Gastroesophageal sphincter (tissue), 4 donors: ENCODE results near the gene GPR179. TPM values are rescaled to one million over a fixed set of nuclear protein-coding genes. Genes with fewer than 3 reads are reported as not detected.

ENCODE experiments used
- ATAC-seq: fragments of 150-250 bp; one replicate; pipeline ENCODE4 v1.9.1; 2016; ENCODE audit warnings: mild to moderate bottlenecking, moderate library complexity
- H3K27ac ChIP-seq, 4 donors: fragments of 200-600 bp; sonication (generic) in 3 of 4; 1 replicate in 3 of 4; 2 replicates in 1 of 4; pipeline ENCODE4 v1.5.1; 2016 to 2019
- H3K27me3 ChIP-seq: fragments of 200-600 bp; sonication (generic); one replicate; pipeline ENCODE4 v1.5.1; 2019
- H3K36me3 ChIP-seq, 2 donors: fragments of 200-600 bp; sonication (generic); one replicate each; pipeline ENCODE4 v1.5.1; 2019; ENCODE audit warnings: control low read depth in 1 of 2
- H3K4me1 ChIP-seq, 3 donors: fragments of 200-600 bp; sonication (generic); 1 replicate in 2 of 3; 2 replicates in 1 of 3; pipeline ENCODE4 v1.5.1; 2016 to 2019; ENCODE audit warnings: control low read depth in 2 of 3
- H3K4me3 ChIP-seq, 2 donors: fragments of 200-600 bp; sonication (generic); one replicate each; pipeline ENCODE4 v1.5.1; 2019; ENCODE audit warnings: mild to moderate bottlenecking in 1 of 2, moderate library complexity in 1 of 2
- H3K9me3 ChIP-seq, 3 donors: fragments of 200-600 bp; sonication (generic); one replicate each; pipeline ENCODE4 v1.5.1; 2017 to 2019; ENCODE audit warnings: control low read depth in 2 of 3
- EP300 ChIP-seq: sonication (generic); formaldehyde crosslinking; IDR thresholded peaks from one replicate; pipeline ENCODE4 v1.6.1; 2017; ENCODE audit warnings: antibody characterized with exemption, mild to moderate bottlenecking
- POLR2A ChIP-seq, 2 donors: fragments of 450-650 bp; IDR thresholded peaks; one replicate each; pipeline ENCODE4 v1.6.1; 2017; ENCODE audit warnings: antibody characterized with exemption in 2 of 2, mild to moderate bottlenecking in 2 of 2, moderate library complexity in 1 of 2
- POLR2AphosphoS5 ChIP-seq: sonication (generic); formaldehyde crosslinking; IDR thresholded peaks from one replicate; pipeline ENCODE4 v1.6.1; 2017; ENCODE audit warnings: antibody characterized with exemption
- WGBS, 2 donors: methylation state at CpG; one replicate each; pipeline ENCODE4 v1.1.5; 2018; ENCODE audit warnings: low coverage in 1 of 2; 5-methylcytosine and 5-hydroxymethylcytosine counted together
- total RNA-seq, 4 donors: library from RNA; depleted of rRNA; stranded (reverse); fragments of >200 nt; gene quantifications; one replicate each; pipeline ENCODE4 v1.1.0, GENCODE V29; 2016
- TF ChIP-seq, protein P1 (sequence below), 4 experiments: fragments of 200-600 bp in 2 of 4; fragments of 450-650 bp in 2 of 4; sonication (generic) in 1 of 4; IDR thresholded peaks; one replicate each; pipeline ENCODE4 v1.5.1; 2017 to 2019; ENCODE audit warnings: antibody characterized with exemption in 4 of 4, mild to moderate bottlenecking in 2 of 4, moderate library complexity in 2 of 4

GPR179 gene
- total RNA-seq, 4 donors from 2014 or later = 0.08 to 0.13 TPM; not detected in 2

DNA sequence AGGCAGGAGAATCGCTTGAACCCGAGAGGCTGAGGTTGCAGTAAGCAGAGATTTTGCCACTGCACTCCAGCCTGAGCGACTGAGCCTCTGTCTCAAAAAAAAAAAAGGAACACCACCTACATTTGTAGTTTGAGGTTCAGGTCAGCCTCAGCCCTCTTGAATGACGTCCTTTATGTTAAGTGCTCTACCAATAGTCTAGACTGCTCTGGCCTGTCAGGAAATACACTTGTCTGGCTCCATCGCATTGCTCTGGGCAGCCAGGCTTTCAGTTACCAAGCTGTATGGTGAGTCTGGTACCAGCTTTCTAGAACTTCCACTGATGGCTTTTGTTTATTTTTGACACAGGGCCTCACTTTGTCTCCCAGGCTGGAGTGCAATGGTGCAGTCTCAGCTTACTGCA, 19.3 kb upstream of the GPR179 start:
- Histone ChIP-seq H3K4me1 (peaks cover 0 to 28% (median 9%) of the 10 kb centered on the region in 3 donors), H3K27ac (no peak overlapping the region), H3K27me3 (no peaks in the 10 kb centered on the region), H3K4me3 (no peak overlapping the region), H3K9me3 (no peaks in the 10 kb centered on the region), H3K36me3 (peaks cover 0 to 64% of the 10 kb centered on the region in 2 donors)
- 88 to 95% methylated on average over 3 to 5 of the region's 5 CpGs for WGBS, 2 donors
- no peak for TF ChIP-seq EP300
- TF ChIP-seq POLR2A (IDR thresholded peaks at IDR 0.05) = no peak
- TF ChIP-seq, protein P1, sequence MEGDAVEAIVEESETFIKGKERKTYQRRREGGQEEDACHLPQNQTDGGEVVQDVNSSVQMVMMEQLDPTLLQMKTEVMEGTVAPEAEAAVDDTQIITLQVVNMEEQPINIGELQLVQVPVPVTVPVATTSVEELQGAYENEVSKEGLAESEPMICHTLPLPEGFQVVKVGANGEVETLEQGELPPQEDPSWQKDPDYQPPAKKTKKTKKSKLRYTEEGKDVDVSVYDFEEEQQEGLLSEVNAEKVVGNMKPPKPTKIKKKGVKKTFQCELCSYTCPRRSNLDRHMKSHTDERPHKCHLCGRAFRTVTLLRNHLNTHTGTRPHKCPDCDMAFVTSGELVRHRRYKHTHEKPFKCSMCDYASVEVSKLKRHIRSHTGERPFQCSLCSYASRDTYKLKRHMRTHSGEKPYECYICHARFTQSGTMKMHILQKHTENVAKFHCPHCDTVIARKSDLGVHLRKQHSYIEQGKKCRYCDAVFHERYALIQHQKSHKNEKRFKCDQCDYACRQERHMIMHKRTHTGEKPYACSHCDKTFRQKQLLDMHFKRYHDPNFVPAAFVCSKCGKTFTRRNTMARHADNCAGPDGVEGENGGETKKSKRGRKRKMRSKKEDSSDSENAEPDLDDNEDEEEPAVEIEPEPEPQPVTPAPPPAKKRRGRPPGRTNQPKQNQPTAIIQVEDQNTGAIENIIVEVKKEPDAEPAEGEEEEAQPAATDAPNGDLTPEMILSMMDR (IDR thresholded peaks at IDR 0.05) = no peak
- TF ChIP-seq POLR2AphosphoS5 = no peak
- no peak for ATAC-seq

DNA sequence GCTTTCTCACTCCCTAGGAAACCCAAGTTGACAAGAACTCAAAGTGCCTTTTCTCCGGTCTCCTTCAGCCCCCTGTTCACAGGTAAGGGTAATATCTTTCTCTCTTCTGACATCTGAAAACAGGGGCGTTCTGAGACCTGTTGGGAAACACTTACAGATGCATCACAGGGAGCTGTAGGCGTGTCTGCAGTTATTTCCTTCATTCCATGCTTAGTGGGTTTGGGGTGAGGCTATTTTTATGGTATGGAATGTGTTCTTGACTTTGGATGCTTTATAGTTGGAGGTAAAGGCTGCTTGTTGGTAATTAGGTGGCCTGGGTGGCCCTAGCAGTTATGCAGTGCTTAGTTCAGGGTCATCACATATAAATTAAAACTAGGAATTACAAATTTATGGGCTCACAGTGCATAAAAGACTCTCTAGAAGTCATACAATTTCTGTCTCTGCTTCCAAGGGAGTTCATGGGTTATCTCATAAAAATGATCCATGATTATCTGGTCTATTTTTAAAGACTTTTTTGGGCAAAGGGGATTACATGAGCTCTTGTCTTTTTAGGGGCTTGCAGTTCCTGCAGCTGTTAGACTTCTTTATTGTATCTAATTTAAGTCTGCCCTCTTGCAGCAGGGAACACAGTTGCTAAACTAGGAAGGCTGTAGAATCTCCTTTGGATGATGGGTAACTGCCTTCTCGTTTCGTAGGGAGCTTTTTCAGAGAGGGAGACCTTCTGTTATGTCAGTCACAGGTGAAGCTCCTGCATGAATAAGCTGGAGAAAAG, 18.1 kb upstream of the GPR179 start:
- TF ChIP-seq POLR2AphosphoS5 = no peak
- ATAC-seq = no peak
- WGBS, 2 donors = 95 to 100% methylated on average over 1 to 3 of the region's 5 CpGs
- no peaks in the 10 kb centered on the region for H3K9me3 ChIP-seq
- peaks cover 0 to 40% (median 16%) of the 10 kb centered on the region in 3 donors for H3K4me1 ChIP-seq
- no peak overlapping the region for H3K27ac ChIP-seq
- H3K27me3 ChIP-seq = no peaks in the 10 kb centered on the region
- peaks cover 0 to 53% of the 10 kb centered on the region in 2 donors for H3K36me3 ChIP-seq
- H3K4me3 ChIP-seq = no peak overlapping the region

DNA sequence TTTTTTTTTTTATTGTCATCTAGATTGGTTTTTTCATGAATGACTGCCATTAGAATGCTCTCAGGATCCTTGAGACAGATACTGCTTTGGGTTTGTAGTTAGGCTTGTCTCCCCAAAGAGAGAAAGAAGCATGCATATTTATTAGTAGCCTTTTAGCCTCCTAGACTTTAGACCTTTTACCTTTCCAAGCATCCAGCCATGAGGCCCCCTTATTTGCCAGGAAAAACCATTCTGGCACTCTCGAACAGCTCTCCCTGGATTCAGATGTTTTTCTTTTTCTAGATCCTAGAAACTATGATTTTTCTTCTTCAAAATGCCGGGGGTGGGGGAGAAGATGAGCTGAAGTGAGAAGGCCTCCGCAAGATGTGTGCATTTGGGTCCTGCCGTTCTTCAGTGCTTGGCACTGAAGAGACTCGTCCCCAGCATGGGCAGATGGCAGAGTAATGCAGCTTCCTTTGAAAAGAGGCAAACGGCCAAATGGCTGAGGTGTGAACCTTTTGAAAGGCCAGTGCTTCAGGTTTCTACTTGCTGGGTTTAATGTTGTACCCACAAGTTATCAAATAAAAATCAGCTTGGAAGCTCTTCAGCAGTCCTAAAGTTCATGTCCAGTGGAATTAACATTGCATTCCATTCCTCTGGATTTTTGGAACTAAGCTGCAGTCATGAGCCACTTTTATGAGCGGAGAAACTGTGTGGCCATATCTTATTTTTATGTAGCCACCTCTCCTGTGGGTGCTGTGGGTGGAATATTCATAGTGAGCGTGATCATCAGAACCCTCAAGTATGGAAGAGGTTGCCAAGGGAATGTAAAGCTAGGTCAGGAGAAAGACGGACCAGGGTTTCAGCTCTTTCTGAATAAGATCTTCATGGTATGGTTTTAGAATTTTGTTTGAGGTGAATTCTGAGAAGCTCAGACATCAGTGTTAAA, 15.1 kb upstream of the GPR179 start:
- Histone ChIP-seq H3K36me3 (peaks cover 0 to 23% of the 10 kb centered on the region in 2 donors), H3K27me3 (no peaks in the 10 kb centered on the region), H3K9me3 (no peaks in the 10 kb centered on the region), H3K27ac (peak overlapping the region in 2 of 4 donors; percentile 30 to 58), H3K4me3 (no peak overlapping the region), H3K4me1 (peaks cover 0 to 70% (median 19%) of the 10 kb centered on the region in 3 donors)
- TF ChIP-seq EP300 (no peak), POLR2A (IDR thresholded peaks at IDR 0.05) (no peak), POLR2AphosphoS5 (no peak)
- TF ChIP-seq, protein P1 (IDR thresholded peaks at IDR 0.05) = no peak
- 42 to 48% methylated on average over 5 to 9 of the region's 9 CpGs for WGBS, 2 donors
- ATAC-seq = no peak

DNA sequence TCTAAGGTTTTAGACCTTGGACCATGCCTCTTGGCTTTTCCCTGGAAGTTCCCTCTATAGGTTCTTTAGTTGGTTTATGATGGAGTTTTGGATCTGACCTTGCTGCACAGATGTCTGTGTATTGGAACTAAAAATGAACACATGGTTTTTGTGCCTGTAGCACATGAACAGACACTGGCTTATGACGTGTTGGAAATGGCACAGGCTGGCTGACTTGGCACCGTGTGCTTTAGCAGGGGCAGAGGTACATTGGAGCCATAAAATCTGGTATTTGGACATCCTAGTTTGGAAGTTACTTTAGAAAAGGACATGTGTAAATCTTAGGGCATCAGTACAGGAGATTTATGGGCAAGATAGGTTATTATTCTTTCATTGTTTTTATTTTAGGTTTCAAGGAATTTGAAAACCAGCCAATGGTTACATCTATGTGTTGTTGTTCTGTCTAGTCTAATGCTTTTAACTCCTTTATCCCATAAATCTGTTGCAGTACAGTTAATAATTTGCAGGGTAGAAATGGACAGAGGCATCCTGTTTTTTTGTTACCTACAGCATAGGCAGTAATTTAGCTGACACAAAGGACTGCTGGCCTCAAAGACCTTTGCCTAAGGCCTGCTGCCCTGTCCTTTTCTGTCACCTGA, 13.8 kb upstream of the GPR179 start:
- Histone ChIP-seq H3K36me3 (peaks cover 0 to 10% of the 10 kb centered on the region in 2 donors), H3K4me3 (no peak overlapping the region), H3K27me3 (no peaks in the 10 kb centered on the region), H3K9me3 (no peaks in the 10 kb centered on the region), H3K4me1 (peaks cover 0 to 80% (median 23%) of the 10 kb centered on the region in 3 donors), H3K27ac (peak overlapping the region in 3 of 4 donors; percentile 20 to 66 (median 61))
- ATAC-seq = no peak
- WGBS, 2 donors = 0 to 25% methylated on average over 1 to 2 of the region's 2 CpGs
- no peak for TF ChIP-seq EP300
- TF ChIP-seq, protein P1 (IDR thresholded peaks at IDR 0.05) = no peak
- TF ChIP-seq POLR2A (IDR thresholded peaks at IDR 0.05) = no peak
- no peak for TF ChIP-seq POLR2AphosphoS5

DNA sequence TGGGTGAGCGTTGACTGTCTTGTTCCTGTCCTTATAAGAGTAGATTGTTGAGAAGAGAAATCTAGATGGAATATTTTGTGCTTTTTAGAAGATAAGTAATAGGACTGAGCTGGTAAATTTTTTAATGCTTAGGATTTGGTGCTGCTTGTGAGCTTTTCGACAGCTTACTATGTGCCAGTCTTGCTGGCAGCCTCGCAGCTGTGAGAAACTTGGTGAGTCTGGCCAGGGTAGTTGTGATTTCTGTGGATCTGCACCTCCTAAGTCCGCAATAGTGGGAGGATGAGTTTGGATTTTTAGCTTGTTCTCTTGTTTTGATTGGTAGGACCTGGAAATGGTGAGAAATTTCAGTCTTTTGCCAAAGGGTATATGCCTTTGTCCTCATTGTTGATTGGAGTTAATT, 11.5 kb upstream of the GPR179 start:
- no peak overlapping the region for H3K27ac ChIP-seq

More for the DNA sequence above, 11.5 kb upstream of the GPR179 start:
- 86 to 100% methylated on average over 3 to 4 of the region's 4 CpGs for WGBS, 2 donors
- H3K27me3 ChIP-seq = no peaks in the 10 kb centered on the region
- no peak for ATAC-seq
- no peaks in the 10 kb centered on the region for H3K9me3 ChIP-seq
- peaks cover 0 to 79% (median 23%) of the 10 kb centered on the region in 3 donors for H3K4me1 ChIP-seq
- H3K4me3 ChIP-seq = no peak overlapping the region
- TF ChIP-seq, protein P1 (IDR thresholded peaks at IDR 0.05) = no peak
- TF ChIP-seq POLR2A (IDR thresholded peaks at IDR 0.05) = no peak
- no peak for TF ChIP-seq EP300
- TF ChIP-seq POLR2AphosphoS5 = no peak
- H3K36me3 ChIP-seq = no peaks in the 10 kb centered on the region
